GM20431 (cell line): Measurements from ENCODE around the gene BCLAF1.

Experiments used
- in situ Hi-C: fragments of 300-500 bp; cut with MseI, MboI; formaldehyde crosslinking; loops from one replicate; pipeline ENCODE4 v1.15.0; 2020; ENCODE audit warnings: low sequenced_read_pairs; ENCODE audit not compliant: unreplicated experiment

The BCLAF1 gene

DNA sequence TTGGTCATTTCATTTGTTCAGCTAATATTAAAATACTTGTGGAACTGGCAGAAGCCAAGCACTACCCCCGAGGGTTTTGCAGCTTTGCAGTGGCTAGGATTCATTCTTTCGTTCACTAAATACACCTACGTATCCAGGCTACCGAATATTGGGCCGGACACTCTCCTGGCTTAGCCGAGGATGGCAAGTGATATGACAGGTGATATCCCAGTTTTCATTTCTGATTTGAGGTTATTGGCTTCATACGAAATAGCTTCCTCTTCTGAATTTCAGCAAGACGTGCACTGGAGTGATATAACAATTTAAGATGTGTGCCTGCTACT, 39.0 kb downstream of the BCLAF1 start:
- in situ Hi-C loops = no loop called here

DNA sequence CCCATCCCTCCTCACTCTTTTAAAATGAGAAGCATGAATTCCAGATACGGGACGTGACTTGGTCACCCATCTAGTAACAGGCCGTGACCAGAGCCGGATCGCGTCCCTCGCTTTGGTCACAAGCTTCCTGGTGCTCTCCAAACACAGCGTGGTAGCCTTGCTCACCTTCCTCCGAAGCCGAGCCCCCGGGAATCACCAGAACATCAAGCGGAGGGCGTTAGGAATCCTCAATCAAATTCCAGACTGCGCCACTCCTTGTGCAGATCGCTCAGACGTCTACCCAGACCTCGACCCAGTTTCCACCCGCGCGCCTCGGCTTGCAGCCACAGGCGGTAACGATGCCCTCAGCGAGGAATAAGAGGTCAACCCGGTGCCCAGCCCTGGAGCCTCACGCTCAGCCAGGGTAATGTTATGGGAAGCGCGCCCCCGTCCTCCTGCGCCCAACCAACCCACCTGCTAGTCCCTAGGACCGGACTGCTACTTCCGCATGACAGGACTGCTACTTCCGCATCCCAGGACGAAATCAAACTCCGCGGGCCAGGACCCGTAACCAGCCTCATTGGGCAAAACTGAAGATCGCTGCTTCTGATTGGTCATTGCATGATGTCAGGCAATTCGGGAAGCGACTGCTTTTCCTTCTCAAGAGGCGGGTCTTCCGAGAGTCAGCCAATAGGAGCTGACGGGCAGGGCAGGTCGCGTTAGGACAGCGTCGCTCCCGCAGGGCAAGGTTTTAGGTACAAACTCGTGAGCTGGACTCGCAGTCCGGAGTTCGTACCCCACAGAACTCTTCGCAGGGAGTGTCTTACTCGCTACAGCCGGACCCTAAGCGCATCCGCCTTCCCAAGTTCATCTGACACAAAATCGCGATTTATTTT, 39.6 kb downstream of the BCLAF1 start, which contains the start of gene MTFR2:
MTFR2 (minus strand) TSS at position 501 of the 875 bp plus-strand sequence. CDS start 1,212 bp downstream, outside the sequence.
- in situ Hi-C loops = no loop called here

DNA sequence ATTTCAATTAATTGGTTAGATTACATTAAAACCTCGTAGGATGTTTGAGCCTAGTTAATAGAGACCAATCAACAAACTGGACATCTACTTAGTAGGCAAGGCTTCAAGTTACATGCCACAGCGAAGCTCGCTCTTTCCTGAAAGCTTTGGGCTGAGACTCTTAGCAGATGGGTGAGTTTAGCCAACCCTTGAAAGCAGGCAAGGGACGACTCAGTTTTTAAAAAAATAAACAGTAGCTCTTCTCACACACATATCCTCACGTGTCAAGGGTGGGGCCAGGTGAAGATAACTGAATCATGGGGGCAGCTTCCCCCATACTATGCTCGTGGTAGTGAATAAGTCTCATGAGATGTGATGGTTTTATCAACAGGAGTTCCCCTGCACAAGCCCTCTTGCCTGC, 40.3 kb downstream of the BCLAF1 start:
- in situ Hi-C loops = no loop called here

DNA sequence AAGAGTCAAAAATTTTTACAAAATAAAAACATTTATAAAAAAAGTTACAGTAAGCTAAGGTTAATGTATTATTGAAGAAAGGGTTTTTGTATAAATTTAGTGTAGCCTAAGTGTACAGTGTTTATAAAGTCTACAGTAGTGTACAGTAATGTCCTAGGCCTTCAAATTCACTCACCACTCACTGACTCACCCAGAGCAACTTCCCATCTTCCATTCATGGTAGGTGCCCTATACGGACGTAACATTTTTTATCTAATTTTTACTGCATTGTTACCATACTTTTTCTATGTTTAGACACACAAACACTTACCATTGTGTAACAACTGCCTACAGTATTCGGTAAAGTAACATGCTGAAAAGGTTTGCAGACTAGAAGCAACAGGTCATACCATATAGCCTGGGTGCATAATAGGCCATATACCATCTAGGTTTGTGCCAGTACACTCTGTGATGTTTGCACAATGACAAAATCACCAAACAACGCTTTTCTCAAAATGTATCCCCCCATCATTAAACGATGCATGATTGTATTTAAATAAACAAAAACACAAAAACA, 45.5 kb downstream of the BCLAF1 start:
- in situ Hi-C loops = no loop called here

DNA sequence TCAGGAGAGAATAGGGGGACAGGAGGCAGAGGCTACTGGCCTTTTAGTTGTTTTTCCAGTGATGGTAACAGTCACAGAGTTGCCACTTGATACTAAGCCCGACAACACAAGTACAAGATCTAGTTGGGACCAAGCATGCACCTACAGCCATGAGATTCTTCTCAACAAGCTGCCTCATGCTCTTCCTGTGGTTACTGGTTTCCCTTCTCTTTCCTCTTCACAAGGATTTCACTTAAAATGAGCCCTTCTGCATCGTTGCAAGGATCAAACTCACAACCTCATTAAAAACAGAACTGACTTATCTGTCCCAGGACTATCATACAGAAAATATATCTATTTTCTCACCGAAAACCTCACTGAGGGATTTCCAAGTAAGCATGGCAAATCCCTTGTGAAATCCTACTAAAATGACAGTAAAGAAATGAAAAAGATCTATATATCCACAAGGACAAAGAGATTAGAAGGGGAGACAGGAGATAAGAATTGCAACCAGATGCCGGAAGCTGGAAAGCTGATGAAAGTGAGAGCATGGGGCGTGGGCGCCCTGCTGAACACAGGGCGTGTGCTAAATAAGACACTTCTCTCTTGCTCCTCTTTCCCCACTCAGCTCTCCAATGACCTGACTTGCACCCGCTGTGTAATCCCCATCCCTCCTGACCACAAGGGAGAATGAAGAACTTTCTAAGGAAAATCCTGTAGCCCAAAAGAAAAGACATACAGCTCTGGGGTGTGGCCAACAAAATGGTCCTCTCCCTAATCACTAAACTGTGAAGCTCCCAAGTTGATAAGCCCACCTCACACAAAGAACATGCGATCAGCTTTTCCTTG, 53.0 kb downstream of the BCLAF1 start:
- in situ Hi-C loops = no loop called here

DNA sequence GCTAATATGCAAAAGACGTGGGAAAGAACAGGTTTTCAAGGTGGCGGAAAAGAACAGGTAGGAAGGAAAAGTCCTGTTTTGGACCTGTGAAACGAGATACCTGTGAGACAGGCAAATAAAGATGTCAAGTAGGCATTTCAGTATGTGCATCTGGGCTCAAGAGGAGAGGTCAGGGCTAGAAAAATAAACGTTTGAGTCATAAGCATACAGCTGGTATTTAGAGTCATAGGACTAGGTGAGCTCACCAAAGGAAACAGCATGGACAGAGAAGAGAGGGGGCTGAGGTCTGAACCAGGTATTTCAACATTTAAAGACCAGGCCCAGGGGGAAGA, 54.4 kb downstream of the BCLAF1 start:
- in situ Hi-C loops = no loop called here

DNA sequence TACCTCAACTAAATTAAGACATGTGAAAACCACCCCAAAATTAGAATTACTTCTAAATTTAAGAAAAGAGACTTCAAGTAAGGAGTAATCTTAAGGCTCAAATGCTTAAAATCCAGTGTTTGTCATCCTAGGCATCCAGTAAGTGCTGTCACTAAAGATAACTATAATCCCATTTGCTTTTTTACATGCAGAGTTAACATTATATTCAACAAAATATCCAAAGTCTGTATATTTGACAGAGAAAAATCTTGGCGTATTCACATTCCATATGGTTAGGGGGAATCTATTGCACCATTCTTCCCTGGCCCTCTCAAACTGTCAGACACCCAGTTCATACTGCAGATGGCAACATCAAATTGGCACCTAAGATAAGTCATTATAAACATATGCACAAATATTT, 56.9 kb downstream of the BCLAF1 start:
- in situ Hi-C loops = no loop called here

DNA sequence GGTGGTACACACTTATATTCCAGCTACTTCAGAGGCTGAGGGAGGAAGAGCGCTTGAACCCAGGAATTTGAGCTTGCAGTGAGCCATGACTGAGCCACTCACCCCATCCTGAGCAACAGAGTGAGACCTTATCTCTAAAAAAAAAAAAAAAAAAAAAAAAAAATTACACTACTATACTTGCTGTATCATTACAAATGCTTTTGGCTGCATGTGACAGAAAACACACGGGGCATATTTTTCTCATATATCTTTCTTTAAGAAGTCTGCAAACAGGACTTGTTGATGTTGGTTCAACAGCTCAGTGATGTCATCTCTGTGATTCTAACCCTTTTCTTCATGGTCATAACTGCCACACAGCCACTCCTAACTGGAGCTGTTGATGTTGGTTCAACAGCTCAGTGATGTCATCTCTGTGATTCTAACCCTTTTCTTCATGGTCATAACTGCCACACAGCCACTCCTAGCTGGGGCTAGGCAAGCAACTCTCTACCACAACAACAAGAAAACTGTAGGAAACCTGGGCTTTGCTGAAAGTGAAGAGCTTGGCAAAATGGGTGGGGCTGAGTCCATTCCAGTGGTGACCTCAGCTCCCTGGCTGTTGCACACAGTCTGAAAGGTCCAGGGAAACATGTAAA, 59.3 kb downstream of the BCLAF1 start:
- in situ Hi-C loops = no loop called here

DNA sequence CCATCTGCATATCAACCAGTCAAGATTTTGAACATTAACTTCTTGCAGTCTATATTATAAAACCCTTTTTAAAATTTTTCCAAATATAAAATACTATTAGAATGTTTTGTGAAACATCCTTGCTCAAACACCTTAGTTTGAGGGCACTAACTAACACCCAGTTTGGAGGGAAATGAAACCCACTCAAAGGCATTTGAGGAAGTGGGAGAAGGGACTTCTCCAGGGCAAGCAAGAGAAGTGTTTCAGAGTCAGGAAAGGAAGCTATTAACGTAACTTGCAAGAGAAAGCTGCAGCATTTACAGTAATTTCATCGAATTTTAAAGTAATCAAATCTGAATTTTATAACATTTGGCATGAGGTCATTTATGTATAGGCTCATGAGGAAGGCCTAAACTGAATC, 60.8 kb downstream of the BCLAF1 start:
- in situ Hi-C loops = no loop called here

DNA sequence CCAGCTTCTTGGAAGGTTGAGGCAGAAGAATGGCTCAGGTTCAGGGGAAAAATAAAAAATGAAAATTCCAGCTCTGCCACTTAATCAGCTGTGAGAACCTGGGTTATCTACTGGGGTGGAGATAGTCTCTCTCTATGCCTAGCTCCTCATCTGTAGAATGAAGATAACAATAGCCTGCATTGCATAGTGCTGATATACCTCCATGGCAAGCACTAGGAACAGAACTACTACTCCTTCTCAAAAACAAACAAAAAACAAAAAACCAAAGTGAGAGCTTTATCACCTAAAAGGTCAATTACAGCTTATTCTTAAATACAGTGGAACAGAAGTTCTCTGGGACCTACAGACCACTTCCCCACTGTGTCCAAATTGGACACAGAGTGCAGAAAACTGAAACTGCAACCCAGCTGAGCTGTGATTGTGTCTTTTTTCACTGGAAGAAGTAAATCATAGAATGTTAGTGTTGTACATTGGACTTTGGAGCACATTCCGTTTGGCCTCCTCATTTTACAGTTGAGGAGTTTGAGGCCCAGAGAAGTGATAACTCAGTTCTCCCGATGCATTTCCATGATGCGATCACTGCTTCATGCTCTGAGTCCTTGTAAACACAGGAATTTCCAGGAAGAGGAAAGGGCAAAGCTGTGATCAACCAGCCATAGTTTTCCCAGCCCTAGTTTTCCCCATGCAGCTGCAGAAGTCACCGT, 62.8 kb downstream of the BCLAF1 start:
- in situ Hi-C loops = no loop called here

DNA sequence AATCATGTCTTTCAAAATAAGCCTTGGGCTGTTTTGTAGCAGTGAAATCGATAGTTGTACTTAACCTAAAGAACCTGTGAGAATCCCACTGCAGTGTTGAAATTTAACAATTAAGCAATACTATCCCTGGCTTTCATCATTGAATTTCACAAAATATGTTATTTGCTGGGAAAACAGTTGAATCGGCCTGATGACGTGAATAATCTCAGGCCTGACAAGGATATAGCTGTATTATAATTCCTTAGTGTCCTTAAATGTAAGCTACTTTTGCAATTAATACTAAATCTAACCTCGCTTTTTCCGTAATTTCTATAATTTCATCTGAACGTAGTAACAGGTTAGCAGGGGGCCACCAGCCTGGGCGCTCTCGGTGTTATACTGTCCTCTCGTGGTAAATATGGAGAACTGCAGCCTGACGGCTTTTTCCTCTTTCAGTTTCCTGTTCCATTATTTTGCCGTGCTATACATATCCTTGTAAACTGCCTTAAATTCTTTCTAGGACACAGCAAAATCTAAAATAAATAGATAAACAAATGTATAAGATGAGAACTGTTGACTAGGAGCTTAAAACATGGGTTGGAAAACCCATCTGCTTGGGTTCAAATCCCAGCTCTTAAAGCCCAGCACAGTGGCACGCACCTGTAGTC, 63.5 kb downstream of the BCLAF1 start:
- in situ Hi-C loops = no loop called here

DNA sequence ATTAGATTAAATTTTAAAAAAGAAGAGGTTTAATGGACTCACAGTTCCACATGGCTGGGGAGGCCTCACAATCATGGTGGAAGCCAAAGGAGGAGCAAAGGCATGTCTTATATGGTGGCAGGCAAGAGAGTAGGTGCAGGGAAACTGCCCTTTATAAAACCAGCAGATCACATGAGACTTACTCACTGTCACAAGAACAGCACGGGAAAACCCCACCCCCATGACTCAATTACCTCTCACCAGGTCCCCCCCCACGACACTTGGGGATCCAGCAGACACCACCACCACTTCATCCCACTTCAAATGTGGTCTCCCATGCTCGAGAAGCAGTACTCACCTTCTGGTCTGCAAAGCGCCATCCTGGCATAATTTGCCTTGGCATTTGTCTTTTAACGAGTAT, 64.2 kb downstream of the BCLAF1 start:
- in situ Hi-C loops = no loop called here

DNA sequence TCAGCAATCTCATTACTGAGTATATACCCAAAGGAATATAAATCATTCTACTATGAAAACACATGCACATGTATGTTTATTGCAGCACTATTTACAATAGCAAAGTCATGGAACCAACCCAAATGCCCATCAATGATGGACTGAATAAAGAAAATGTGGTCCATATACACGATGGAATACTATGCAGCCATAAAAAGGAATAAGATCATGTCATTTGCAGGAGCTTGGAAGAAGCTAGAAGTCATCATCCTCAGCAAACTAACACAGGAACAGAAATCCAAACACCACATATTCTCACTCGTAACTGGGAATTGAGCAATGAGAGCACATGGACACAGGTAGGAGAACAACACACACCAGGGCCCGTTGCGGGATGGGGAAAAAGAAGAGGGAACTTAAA, 64.7 kb downstream of the BCLAF1 start:
- in situ Hi-C loops = loop anchor here (25.0 kb wide), 2 partner anchors 538 to 688 kb away; no protein-coding TSS in a partner anchor

DNA sequence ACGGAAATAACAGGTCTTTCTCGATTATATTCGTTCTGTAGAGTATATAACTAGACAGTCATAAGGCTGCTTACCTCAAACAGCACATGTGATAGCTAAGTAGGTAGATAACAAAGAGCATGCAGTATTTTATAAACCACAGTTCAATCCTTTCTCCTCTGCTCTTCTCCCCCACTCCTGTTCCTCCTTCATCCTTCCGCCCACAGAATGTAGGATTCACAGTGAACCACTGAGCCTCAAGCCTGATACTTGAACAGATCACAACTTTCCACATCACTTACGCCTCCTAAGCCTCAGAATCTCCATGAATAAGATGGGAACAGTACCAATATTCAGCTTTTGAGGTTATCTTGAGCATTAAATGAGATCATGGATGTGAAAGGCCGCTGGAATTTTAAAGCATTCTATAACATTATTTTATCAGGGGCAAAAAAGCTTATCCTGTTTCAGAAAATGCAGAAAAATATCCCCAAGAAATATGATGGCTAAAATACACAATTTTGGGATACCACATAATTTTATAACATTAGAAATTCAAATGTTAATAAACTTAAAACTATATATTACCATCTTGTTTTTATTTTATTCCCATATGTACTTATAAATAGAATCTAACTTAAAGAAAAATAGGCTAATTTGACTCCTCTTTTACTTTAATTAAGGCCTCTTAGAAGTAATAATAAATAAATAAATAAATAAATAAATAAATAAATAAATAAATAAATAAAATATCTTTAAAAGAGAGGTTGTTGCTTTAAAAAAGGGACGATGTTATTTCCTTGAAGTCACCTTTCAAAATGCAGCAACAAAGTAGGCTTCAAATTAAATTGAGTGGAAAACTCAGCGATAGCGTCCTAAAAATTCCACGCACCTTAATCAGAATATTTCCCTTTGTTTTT, 72.9 kb downstream of the BCLAF1 start:
- in situ Hi-C loops = loop anchor here (25.0 kb wide), 2 partner anchors 529 to 679 kb away; no protein-coding TSS in a partner anchor

DNA sequence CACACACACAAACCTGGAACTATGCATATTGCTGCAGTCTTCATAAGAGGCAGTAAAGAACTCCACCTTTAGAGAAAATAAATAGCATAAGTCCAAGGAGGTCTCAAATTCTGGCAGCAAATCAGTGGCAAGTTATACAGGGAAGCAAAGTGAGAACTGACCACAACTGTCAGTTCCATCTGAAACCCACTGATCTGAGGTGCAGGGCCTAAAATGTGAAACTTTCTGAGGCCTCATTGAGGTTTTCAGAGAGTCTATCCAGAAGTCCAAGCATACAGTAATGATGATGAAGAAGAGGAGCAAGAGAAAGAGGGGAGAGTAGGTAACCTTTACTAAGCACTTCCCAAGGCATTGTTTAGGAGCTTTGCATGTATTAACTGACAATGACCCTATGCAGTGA, 75.8 kb downstream of the BCLAF1 start:
- in situ Hi-C loops = loop anchor here (25.0 kb wide), 2 partner anchors 527 to 677 kb away; no protein-coding TSS in a partner anchor

DNA sequence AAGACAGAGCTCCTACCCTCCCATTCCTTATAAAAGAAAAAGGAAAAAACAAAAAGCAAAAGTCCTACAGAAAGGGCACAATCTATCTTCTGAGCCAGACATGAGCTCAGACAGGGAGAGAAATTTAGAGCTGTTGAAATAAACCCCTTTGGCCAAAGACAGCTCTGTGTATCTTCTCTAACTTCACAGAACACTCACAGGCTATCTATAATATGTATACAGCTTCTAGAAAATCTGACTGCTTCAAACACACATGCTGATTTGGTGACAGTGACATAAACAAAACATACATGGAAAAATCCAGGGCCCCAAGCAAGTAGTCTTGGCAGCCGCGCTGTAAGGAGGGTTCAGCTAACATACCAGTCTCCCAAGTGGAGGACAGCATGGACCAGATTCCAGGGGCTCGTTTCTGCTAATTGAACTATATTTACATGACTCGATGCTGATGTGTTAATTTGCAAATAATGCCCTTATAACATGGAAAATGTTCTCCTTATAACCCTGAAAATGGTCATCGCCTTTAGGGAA, 76.6 kb downstream of the BCLAF1 start:
- in situ Hi-C loops = loop anchor here (25.0 kb wide), 2 partner anchors 526 to 676 kb away; no protein-coding TSS in a partner anchor

DNA sequence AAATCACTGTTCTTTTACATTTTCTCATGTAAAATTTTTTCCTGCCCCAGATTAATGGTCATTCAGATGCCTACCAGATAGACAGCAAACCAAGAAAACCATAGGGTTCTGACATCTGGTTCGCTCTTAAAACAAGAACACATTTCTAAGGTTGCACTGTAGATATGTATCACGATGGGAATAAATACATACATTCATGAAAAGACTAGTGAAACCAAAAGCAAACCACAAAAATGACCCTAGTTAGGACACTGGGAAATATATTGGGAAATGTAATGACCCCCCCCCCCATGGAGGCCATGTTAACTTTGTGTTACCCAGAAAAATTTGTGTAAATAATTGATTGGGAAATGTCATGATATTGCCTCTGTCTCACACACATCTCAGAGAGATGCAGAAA, 77.0 kb downstream of the BCLAF1 start:
- in situ Hi-C loops = loop anchor here (25.0 kb wide), 2 partner anchors 525 to 675 kb away; no protein-coding TSS in a partner anchor
